ENCODE data around the gene ITGA2B. TPM values are rescaled to one million over a fixed set of nuclear protein-coding genes. Genes with fewer than 3 reads are reported as not detected.

ITGA2B gene
- total and polyA plus RNA-seq, 2 of the 13 experiments (the other 11 are each of a cell fraction or from before 2014, with no cell fraction given), result 0.38 to 1.1 TPM

GRCh38 chr17:44344939-44345453 lies 44.5 kb downstream of the ITGA2B start, which contains the start of gene GRN:
TSS of gene GRN (plus strand) at chr17:44345302. CDS start at chr17:44349165, 3,863 bp downstream.
- WGBS (ENCODE audit: low lambda C conversion rate), result 0% methylated on average over 17 of the region's 26 CpGs
- BruUV-seq (replicated peaks), result no TSS peak
- in situ Hi-C loops (cut with HindIII; ENCODE audit: extremely low pct_ligation_motif_present, low pct_unique_long_range_greater_than_20kb), result no loop called here
- Histone ChIP-seq H3K4me3 (replicated peaks in 1 of 3; ENCODE audit: insufficient read depth in 1 of 3, low read depth in 2 of 3, low read length in 3 of 3) (peak within 1 kb of the TSS; percentile 86 to 99 (median 95)), H3K36me3 (replicated peaks in 1 of 2; ENCODE audit: control insufficient read depth in 1 of 2, insufficient read depth in 2 of 2, low read length in 2 of 2) (peaks cover 0 to 8% of the 10 kb centered on the region in 2 experiments; a peak in 1 of 5 replicates), H3K27me3 (ENCODE audit: control insufficient read depth in 1 of 2, insufficient read depth in 2 of 2, low read length in 2 of 2) (peaks cover 0 to 10% of the 10 kb centered on the region in 2 experiments; a peak in 1 of 5 replicates), H3K4me2 (ENCODE audit: low read depth, low read length) (peak within 1 kb of the TSS; percentile 96), H4K20me1 (ENCODE audit: insufficient read depth, low read length) (no peaks in the 10 kb centered on the region), H3K79me2 (ENCODE audit: insufficient read depth, low read length) (peaks cover 4% of the 10 kb centered on the region), H3K9me3 (ENCODE audit: low read length) (no peaks in the 10 kb centered on the region), H2AFZ (ENCODE audit: low read length) (peak within 1 kb of the TSS; percentile 43), H3K27ac (ENCODE audit: extremely low read length, insufficient read depth, low read length) (peak within 1 kb of the TSS; percentile 68), H3K9ac (ENCODE audit: insufficient read depth, low read depth, low read length) (peak within 1 kb of the TSS; percentile 85), H3K4me1 (ENCODE audit: insufficient read depth, low read length) (peaks cover 25% of the 10 kb centered on the region)
- peak; percentile 98 for ATAC-seq
- peak; percentile 100 for DNase-seq (ENCODE audit: low spot score)
- ChIA-PET POLR2A (interaction anchor here (0.8 to 2.9 kb wide), 19 partner anchors 11 to 221 kb away, joined by 3 to 24 read pairs (median 8); partner anchors contain the start of genes FAM171A2, HDAC5, RUNDC3A and SLC25A39), CTCF (ENCODE audit: low intra/inter-chr PET ratio, low total read pairs) (interaction anchor here (1.6 to 2.2 kb wide), 2 partner anchors 13 to 141 kb away, joined by 5 to 6 read pairs; no protein-coding TSS in a partner anchor)
- FAIRE-seq, result peak; percentile 99
- intact Hi-C loops (cut with micrococcal nuclease; ENCODE audit: unreplicated experiment), result loop anchor here (2.0 kb wide), 1 partner anchor 18 kb away; no protein-coding TSS in a partner anchor
- no peak for TF ChIP-seq EED (CRISPR knock-in tag; IDR thresholded peaks at IDR 0.05)
- TF ChIP-seq, protein P1, sequence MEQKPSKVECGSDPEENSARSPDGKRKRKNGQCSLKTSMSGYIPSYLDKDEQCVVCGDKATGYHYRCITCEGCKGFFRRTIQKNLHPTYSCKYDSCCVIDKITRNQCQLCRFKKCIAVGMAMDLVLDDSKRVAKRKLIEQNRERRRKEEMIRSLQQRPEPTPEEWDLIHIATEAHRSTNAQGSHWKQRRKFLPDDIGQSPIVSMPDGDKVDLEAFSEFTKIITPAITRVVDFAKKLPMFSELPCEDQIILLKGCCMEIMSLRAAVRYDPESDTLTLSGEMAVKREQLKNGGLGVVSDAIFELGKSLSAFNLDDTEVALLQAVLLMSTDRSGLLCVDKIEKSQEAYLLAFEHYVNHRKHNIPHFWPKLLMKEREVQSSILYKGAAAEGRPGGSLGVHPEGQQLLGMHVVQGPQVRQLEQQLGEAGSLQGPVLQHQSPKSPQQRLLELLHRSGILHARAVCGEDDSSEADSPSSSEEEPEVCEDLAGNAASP (CRISPR knock-in tag; IDR thresholded peaks at IDR 0.05; ENCODE audit: borderline replicate concordance), result peak; percentile 60; the same call in 1 of the 2 replicates
- TF ChIP-seq KLF9 (CRISPR knock-in tag; IDR thresholded peaks at IDR 0.05; ENCODE audit: low read depth), result peak; percentile 84; the same call in 1 of the 2 replicates
- 0 out of 2 replicates have a peak, but pooled peaks have one; percentile 55 for TF ChIP-seq ZNF235 (CRISPR knock-in tag; IDR thresholded peaks at IDR 0.05; ENCODE audit: borderline replicate concordance)
- TF ChIP-seq PATZ1 (CRISPR knock-in tag; IDR thresholded peaks at IDR 0.05), result peak; percentile 86
- peak; percentile 60; the same call in 1 of the 2 replicates for TF ChIP-seq SP5 (CRISPR knock-in tag; IDR thresholded peaks at IDR 0.05; ENCODE audit: borderline replicate concordance, low read depth)
- TF ChIP-seq TSC22D2 (CRISPR knock-in tag; IDR thresholded peaks at IDR 0.05; ENCODE audit: borderline replicate concordance), result peak; percentile 62; the same call in 1 of the 2 replicates
- TF ChIP-seq ZNF780A (CRISPR knock-in tag; IDR thresholded peaks at IDR 0.05), result no peak
- TF ChIP-seq RNF2 (conservative IDR thresholded peaks at IDR 0.05; ENCODE audit: low read depth), result peak; percentile 86; the same call in 1 of the 2 replicates
- no peak; the same call in 1 of the 2 replicates for TF ChIP-seq ZNF567 (CRISPR knock-in tag; IDR thresholded peaks at IDR 0.05; ENCODE audit: borderline replicate concordance)
- no peak for TF ChIP-seq ELF4 (CRISPR knock-in tag; IDR thresholded peaks at IDR 0.05; ENCODE audit: borderline replicate concordance)
- TF ChIP-seq ZBTB43 (CRISPR knock-in tag; conservative IDR thresholded peaks at IDR 0.05), result no peak
- no peak for TF ChIP-seq ZNF326 (CRISPR knock-in tag; IDR thresholded peaks at IDR 0.05; ENCODE audit: borderline replicate concordance)
- TF ChIP-seq KMT2A (CRISPR knock-in tag; IDR thresholded peaks at IDR 0.05), result peak; percentile 68
- TF ChIP-seq ARID2 (CRISPR knock-in tag; IDR thresholded peaks at IDR 0.05; ENCODE audit: borderline replicate concordance), result no peak
- TF ChIP-seq HNRNPUL1 (IDR thresholded peaks at IDR 0.05; ENCODE audit: low read depth, low read length), result no peak
- no peak for TF ChIP-seq CERS6 (CRISPR knock-in tag; IDR thresholded peaks at IDR 0.05)
- no peak for TF ChIP-seq SNAI1 (CRISPR knock-in tag; IDR thresholded peaks at IDR 0.05; ENCODE audit: borderline replicate concordance)
- no peak for TF ChIP-seq ZNF496 (CRISPR knock-in tag; IDR thresholded peaks at IDR 0.05; ENCODE audit: insufficient replicate concordance)
